ENCODE data around the gene ANKH. TPM values are rescaled to one million over a fixed set of nuclear protein-coding genes. Genes with fewer than 3 reads are reported as not detected.

The ANKH gene
- total and polyA plus RNA-seq, 10 donors, result 9.0 to 87.3 (median 46.7) TPM

DNA sequence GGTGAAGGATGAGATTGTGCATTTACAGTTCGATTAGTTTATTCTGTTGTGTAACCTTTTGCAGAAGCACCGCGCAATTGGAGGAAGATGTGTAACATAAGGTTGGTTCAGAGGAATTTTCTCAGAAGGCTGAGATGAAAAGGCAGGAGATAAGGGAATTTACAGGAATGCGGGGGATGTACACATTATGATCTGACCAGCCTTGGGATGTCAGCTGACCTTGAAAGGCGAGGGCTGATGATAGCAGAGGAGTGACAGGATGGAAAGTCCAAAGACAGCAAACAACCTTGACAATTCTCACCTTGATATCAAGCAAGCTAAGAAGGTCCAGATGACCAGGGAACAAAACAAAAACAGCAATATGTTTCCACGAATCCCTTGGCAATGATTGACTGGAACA is 118.3 kb downstream of the ANKH start:
- Histone ChIP-seq H3K36me3 (peaks cover 0 to 69% (median 20%) of the 10 kb centered on the region in 6 donors), H3K27me3 (replicated peaks in 1 of 7) (no peaks in the 10 kb centered on the region), H3K4me3 (no peak overlapping the region), H3K4me1 (no peaks in the 10 kb centered on the region), H3K9me3 (no peaks in the 10 kb centered on the region), H3K27ac (no peak overlapping the region)
- intact Hi-C loops (cut with DNase I; ENCODE audit: low total_unique reads), result no loop called here
- DNase-seq, result no peak
- 79 to 90% (median 83%) methylated on average over 6 of the region's 6 CpGs for WGBS, 5 donors
- TF ChIP-seq POLR2AphosphoS5 (IDR thresholded peaks at IDR 0.05) (no peak), POLR2A (IDR thresholded peaks at IDR 0.05) (no peak)
- TF ChIP-seq, protein P1, sequence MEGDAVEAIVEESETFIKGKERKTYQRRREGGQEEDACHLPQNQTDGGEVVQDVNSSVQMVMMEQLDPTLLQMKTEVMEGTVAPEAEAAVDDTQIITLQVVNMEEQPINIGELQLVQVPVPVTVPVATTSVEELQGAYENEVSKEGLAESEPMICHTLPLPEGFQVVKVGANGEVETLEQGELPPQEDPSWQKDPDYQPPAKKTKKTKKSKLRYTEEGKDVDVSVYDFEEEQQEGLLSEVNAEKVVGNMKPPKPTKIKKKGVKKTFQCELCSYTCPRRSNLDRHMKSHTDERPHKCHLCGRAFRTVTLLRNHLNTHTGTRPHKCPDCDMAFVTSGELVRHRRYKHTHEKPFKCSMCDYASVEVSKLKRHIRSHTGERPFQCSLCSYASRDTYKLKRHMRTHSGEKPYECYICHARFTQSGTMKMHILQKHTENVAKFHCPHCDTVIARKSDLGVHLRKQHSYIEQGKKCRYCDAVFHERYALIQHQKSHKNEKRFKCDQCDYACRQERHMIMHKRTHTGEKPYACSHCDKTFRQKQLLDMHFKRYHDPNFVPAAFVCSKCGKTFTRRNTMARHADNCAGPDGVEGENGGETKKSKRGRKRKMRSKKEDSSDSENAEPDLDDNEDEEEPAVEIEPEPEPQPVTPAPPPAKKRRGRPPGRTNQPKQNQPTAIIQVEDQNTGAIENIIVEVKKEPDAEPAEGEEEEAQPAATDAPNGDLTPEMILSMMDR (IDR thresholded peaks at IDR 0.05 in 8 of 11, conservative IDR thresholded peaks at IDR 0.05 in 3 of 11), result no peak

DNA sequence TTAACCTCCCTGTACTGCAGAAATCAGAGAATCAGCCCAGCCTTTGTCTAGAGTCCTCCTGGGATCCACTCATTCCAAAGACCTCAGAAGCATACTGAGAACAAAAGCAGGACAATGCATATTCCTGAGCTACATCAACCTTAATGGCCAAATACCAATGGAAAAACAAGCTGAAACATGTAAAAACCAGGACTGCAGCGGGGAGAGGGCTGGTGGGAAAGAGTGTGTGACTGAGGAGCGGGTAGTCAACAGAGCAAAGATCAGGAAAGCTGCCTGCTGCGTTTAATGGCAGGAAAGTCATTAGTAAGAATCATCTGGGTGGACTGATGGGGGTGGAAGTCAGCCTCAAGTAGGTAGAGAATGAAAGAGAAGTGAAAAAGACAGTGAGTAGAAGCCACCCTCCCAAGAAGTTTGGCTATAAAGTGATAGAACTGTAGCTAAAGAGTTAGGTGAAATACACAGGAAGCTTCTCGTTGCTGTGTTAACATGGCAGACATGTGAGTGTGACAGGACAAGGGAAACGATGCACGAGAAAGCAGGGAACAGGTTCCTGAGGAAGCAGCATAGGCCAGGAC is 119.0 kb downstream of the ANKH start:
- H3K9me3 ChIP-seq, result no peaks in the 10 kb centered on the region
- TF ChIP-seq POLR2A (IDR thresholded peaks at IDR 0.05) (no peak), POLR2AphosphoS5 (IDR thresholded peaks at IDR 0.05) (no peak)
- TF ChIP-seq, protein P1 (IDR thresholded peaks at IDR 0.05 in 8 of 11, conservative IDR thresholded peaks at IDR 0.05 in 3 of 11), result no peak
- no peak for DNase-seq
- no peaks in the 10 kb centered on the region for H3K27me3 ChIP-seq (replicated peaks in 1 of 7)
- no peak overlapping the region for H3K4me3 ChIP-seq
- intact Hi-C loops (cut with DNase I; ENCODE audit: low total_unique reads), result no loop called here
- H3K36me3 ChIP-seq, result peaks cover 0 to 69% (median 21%) of the 10 kb centered on the region in 6 donors
- H3K27ac ChIP-seq, result no peak overlapping the region
- H3K4me1 ChIP-seq, result no peaks in the 10 kb centered on the region
- 67 to 82% (median 75%) methylated on average over 6 of the region's 6 CpGs for WGBS, 5 donors

DNA sequence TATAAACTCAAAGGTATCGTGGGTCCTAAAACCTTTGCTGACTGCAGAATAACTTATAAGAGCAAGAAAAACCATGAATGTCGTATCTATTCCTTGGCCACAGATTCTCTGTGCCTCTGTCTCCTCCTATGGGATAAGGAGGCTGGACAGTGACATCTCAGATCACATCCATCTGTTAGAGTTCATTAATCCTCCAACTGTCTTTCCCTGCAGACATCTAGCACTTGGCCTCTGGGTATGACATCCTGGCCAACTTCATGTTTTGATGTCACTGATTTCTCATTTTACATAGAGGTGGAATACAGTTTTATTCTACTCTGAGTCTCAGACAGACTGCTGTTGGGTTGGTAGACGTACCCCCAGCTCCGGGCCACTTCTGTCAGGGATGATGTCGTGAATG is 120.9 kb downstream of the ANKH start:
- H3K36me3 ChIP-seq, result peaks cover 0 to 78% (median 24%) of the 10 kb centered on the region in 6 donors
- no peak for DNase-seq
- H3K27me3 ChIP-seq (replicated peaks in 1 of 7), result no peaks in the 10 kb centered on the region
- TF ChIP-seq, protein P1 (IDR thresholded peaks at IDR 0.05 in 8 of 11, conservative IDR thresholded peaks at IDR 0.05 in 3 of 11), result no peak
- no peak for TF ChIP-seq POLR2A (IDR thresholded peaks at IDR 0.05)
- no peak for TF ChIP-seq POLR2AphosphoS5 (IDR thresholded peaks at IDR 0.05)
- H3K9me3 ChIP-seq, result no peaks in the 10 kb centered on the region
- peaks cover 0 to 4% (median 0%) of the 10 kb centered on the region in 6 donors for H3K4me1 ChIP-seq
- 90 to 97% (median 96%) methylated on average over 5 of the region's 5 CpGs for WGBS, 5 donors
- no peak overlapping the region for H3K27ac ChIP-seq
- no peak overlapping the region for H3K4me3 ChIP-seq
- intact Hi-C loops (cut with DNase I; ENCODE audit: low total_unique reads), result no loop called here

DNA sequence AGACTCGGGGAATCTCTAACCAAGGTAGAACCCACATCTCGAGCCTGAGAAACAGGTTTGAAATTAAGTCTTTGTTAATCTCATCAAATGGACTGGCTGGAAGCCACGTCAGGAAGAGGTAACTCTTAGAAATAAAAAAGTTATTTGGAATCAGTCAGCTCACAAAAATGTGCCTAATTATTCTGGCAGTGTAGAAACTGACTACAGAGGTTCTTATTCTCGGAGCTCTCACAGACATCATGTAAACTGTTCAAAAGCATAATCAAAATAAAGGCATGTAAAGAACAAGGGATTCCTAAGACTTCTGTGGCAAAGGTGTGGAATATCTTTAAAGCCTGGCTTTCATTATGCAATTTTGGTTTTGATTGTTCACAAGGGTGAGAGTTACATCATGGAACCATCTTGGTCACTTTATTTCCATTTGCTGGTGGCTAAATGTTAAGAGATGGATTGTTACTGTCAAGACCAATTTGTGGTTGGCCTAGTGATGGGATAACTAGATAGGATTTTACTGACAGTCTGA is 121.9 kb downstream of the ANKH start:
- TF ChIP-seq POLR2A (IDR thresholded peaks at IDR 0.05), result no peak
- no peak for TF ChIP-seq POLR2AphosphoS5 (IDR thresholded peaks at IDR 0.05)
- TF ChIP-seq, protein P1 (IDR thresholded peaks at IDR 0.05 in 8 of 11, conservative IDR thresholded peaks at IDR 0.05 in 3 of 11), result no peak

More for the DNA sequence above, 121.9 kb downstream of the ANKH start:
- H3K9me3 ChIP-seq, result no peaks in the 10 kb centered on the region
- 90 to 97% (median 95%) methylated on average over 4 of the region's 4 CpGs for WGBS, 5 donors
- no peaks in the 10 kb centered on the region for H3K27me3 ChIP-seq (replicated peaks in 1 of 7)
- H3K4me1 ChIP-seq, result peaks cover 0 to 14% (median 9%) of the 10 kb centered on the region in 6 donors
- H3K4me3 ChIP-seq, result no peak overlapping the region
- intact Hi-C loops (cut with DNase I; ENCODE audit: low total_unique reads), result no loop called here
- DNase-seq, result no peak
- H3K27ac ChIP-seq, result no peak overlapping the region
- H3K36me3 ChIP-seq, result peaks cover 0 to 74% (median 24%) of the 10 kb centered on the region in 6 donors
